GM18907 (cell line): ENCODE measurements around the gene BRMS1L.
"Not testable (repeated sequence)": the region's sequence is repeated elsewhere in the genome, so short reads cannot be mapped to it uniquely, and the experiment has no call there.

Source experiments
- ATAC-seq: cut with Tn5 transposase; IDR thresholded peaks from one replicate; pipeline ENCODE4 v1.9.1; 2021; ENCODE audit warnings: mild to moderate bottlenecking, moderate library complexity; ENCODE audit not compliant: unreplicated experiment

Gene BRMS1L

GRCh38 chr14:35826218-35826951, at the start of gene BRMS1L:
Gene BRMS1L, plus strand, starts transcription at chr14:35826338. Its CDS starts 179 bp downstream, at chr14:35826517.
- peak; percentile 99 for ATAC-seq

- no peak for ATAC-seq
Observed at GRCh38 chr14:35776823-35777222, 49.3 kb upstream of the BRMS1L start.

- not testable (repeated sequence) for ATAC-seq
Observed at GRCh38 chr14:35777550-35777949, 48.6 kb upstream of the BRMS1L start.

- no peak for ATAC-seq
Observed at GRCh38 chr14:35779368-35779767, 46.8 kb upstream of the BRMS1L start.

- no peak for ATAC-seq
Observed at GRCh38 chr14:35783699-35784098, 42.4 kb upstream of the BRMS1L start.

- no peak for ATAC-seq
Observed at GRCh38 chr14:35786856-35787255, 39.3 kb upstream of the BRMS1L start.

- no peak for ATAC-seq
Observed at GRCh38 chr14:35789651-35790050, 36.5 kb upstream of the BRMS1L start.

GRCh38 chr14:35797796-35798195, 28.3 kb upstream of the BRMS1L start:
- no peak for ATAC-seq

GRCh38 chr14:35806006-35806907, 19.9 kb upstream of the BRMS1L start:
- no peak for ATAC-seq

- ATAC-seq = no peak
Observed at GRCh38 chr14:35807131-35807961, 18.8 kb upstream of the BRMS1L start.

GRCh38 chr14:35808076-35808637, 18.0 kb upstream of the BRMS1L start:
- no peak for ATAC-seq

- peak; percentile 97 for ATAC-seq
Observed at GRCh38 chr14:35808638-35809563, 17.2 kb upstream of the BRMS1L start, which contains the start of gene RALGAPA1. Gene RALGAPA1, minus strand, starts transcription at chr14:35809295. Its CDS starts 460 bp downstream, at chr14:35808835.

- no peak for ATAC-seq
Observed at GRCh38 chr14:35809597-35809996, 16.5 kb upstream of the BRMS1L start.

- ATAC-seq = no peak
Observed at GRCh38 chr14:35810963-35811362, 15.2 kb upstream of the BRMS1L start.

- ATAC-seq = peak; percentile 81
Observed at GRCh38 chr14:35814371-35815005, 11.7 kb upstream of the BRMS1L start.

- no peak for ATAC-seq
Observed at GRCh38 chr14:35818346-35819115, 7.6 kb upstream of the BRMS1L start.

- ATAC-seq = no peak
Observed at GRCh38 chr14:35819591-35820540, 6.3 kb upstream of the BRMS1L start.
